Astrocyte (in vitro differentiated cells and primary cell): ENCODE results near the gene ADAP1. TPM values are rescaled to one million over a fixed set of nuclear protein-coding genes. Genes with fewer than 3 reads are reported as not detected.
A peak's percentile ranks its signal among the peaks of the same experiment; 100 is the strongest.

Experiments
- DNase-seq: peaks from one replicate; pipeline ENCODE4 v3.0.0-alpha.2; 2010; ENCODE audit warnings: low read depth
- FAIRE-seq: peaks from 2 replicates; lab custom pipeline; 2011; peaks lifted over from hg19 to GRCh38; lab: Jason Lieb, UNC
- H2AFZ ChIP-seq: 2 replicates; pipeline ENCODE4 v1.6.0; 2012; ENCODE audit warnings: low read depth, low read length, inconsistent platforms
- H3K27ac ChIP-seq: 2 replicates; pipeline ENCODE4 v1.5.1; 2011; ENCODE audit warnings: low read depth, low read length, inconsistent platforms
- H3K27me3 ChIP-seq: 2 replicates; pipeline ENCODE4 v1.6.0; 2011; ENCODE audit warnings: low read length, inconsistent platforms; ENCODE audit not compliant: insufficient read depth
- H3K36me3 ChIP-seq: 2 replicates; pipeline ENCODE4 v1.5.1; 2011; ENCODE audit warnings: low read length, inconsistent platforms; ENCODE audit not compliant: insufficient read depth
- H3K4me1 ChIP-seq: 2 replicates; pipeline ENCODE4 v1.5.1; 2011; ENCODE audit warnings: low read length, inconsistent platforms; ENCODE audit not compliant: insufficient read depth
- H3K4me2 ChIP-seq: 2 replicates; pipeline ENCODE4 v1.6.0; 2012; ENCODE audit warnings: low read length, inconsistent platforms
- H3K4me3 ChIP-seq: 2 replicates; pipeline ENCODE4 v1.5.1; 2011; ENCODE audit warnings: low read depth, mild to moderate bottlenecking, low read length, inconsistent platforms; ENCODE audit not compliant: insufficient read depth
- H3K79me2 ChIP-seq: 2 replicates; pipeline ENCODE4 v1.6.0; 2012; ENCODE audit warnings: mild to moderate bottlenecking, low read length, inconsistent platforms; ENCODE audit not compliant: insufficient read depth
- H3K9ac ChIP-seq: 2 replicates; pipeline ENCODE4 v1.6.0; 2012; ENCODE audit warnings: mild to moderate bottlenecking, low read length, inconsistent platforms
- H3K9me3 ChIP-seq: 2 replicates; pipeline ENCODE4 v1.5.1; 2012; ENCODE audit warnings: low read depth, mild to moderate bottlenecking, low read length, inconsistent platforms; ENCODE audit not compliant: insufficient read depth
- H4K20me1 ChIP-seq: 2 replicates; pipeline ENCODE4 v1.6.0; 2012; ENCODE audit warnings: low read length, inconsistent platforms; ENCODE audit not compliant: insufficient read depth
- H3K27ac Mint-ChIP-seq: one replicate; pipeline ENCODE4 v1.8.0; 2021; ENCODE audit warnings: mild to moderate bottlenecking, mixed read lengths; ENCODE audit not compliant: unreplicated experiment
- H3K27me3 Mint-ChIP-seq: one replicate; pipeline ENCODE4 v1.8.0; 2021; ENCODE audit warnings: low read depth, mixed read lengths; ENCODE audit not compliant: unreplicated experiment
- H3K36me3 Mint-ChIP-seq: one replicate; pipeline ENCODE4 v1.8.0; 2021; ENCODE audit warnings: low read depth, mixed read lengths; ENCODE audit not compliant: unreplicated experiment
- H3K4me1 Mint-ChIP-seq: one replicate; pipeline ENCODE4 v1.8.0; 2021; ENCODE audit warnings: low read depth, mixed read lengths; ENCODE audit not compliant: unreplicated experiment
- H3K4me3 Mint-ChIP-seq: one replicate; pipeline ENCODE4 v1.8.0; 2021; ENCODE audit warnings: mild to moderate bottlenecking, moderate library complexity, mixed read lengths; ENCODE audit not compliant: unreplicated experiment
- H3K9me3 Mint-ChIP-seq: one replicate; pipeline ENCODE4 v1.8.0; 2021; ENCODE audit warnings: mild to moderate bottlenecking, mixed read lengths; ENCODE audit not compliant: unreplicated experiment
- EZH2 ChIP-seq: IDR thresholded peaks from 2 replicates; pipeline ENCODE4 v1.6.1; 2012; ENCODE audit warnings: mild to moderate bottlenecking, low read length, inconsistent platforms; ENCODE audit not compliant: insufficient read depth
- total RNA-seq: library from RNA; stranded (reverse); gene quantifications from 2 replicates; pipeline ENCODE4 v1.2.1, GENCODE V29; 2021
- TF ChIP-seq, protein P1 (sequence below): IDR thresholded peaks from 2 replicates; pipeline ENCODE4 v1.5.1; 2011; ENCODE audit warnings: low read depth, mild to moderate bottlenecking, inconsistent platforms, low read length, moderate library complexity; ENCODE audit not compliant: insufficient read depth

The ADAP1 gene
- total RNA-seq, 1 donor from 2014 or later = 4.8 TPM

GRCh38 chr7:894927-895450, 59.5 kb downstream of the ADAP1 start:
- Histone ChIP-seq H3K9ac (no peak overlapping the region), H3K4me3 (no peak overlapping the region), H3K27me3 (no peaks in the 10 kb centered on the region), H3K4me1 (no peaks in the 10 kb centered on the region), H3K9me3 (no peaks in the 10 kb centered on the region), H3K4me2 (no peak overlapping the region), H2AFZ (no peak overlapping the region), H3K27ac (no peak overlapping the region), H3K36me3 (no peaks in the 10 kb centered on the region), H4K20me1 (peaks cover 15% of the 10 kb centered on the region), H3K79me2 (no peaks in the 10 kb centered on the region)
- DNase-seq (no peak), FAIRE-seq (no peak)
- Mint-ChIP-seq H3K4me3 (no peak overlapping the region), H3K4me1 (no peaks in the 10 kb centered on the region), H3K27me3 (no peaks in the 10 kb centered on the region), H3K27ac (no peak overlapping the region), H3K36me3 (peaks cover 13% of the 10 kb centered on the region), H3K9me3 (no peaks in the 10 kb centered on the region)
- no peak for TF ChIP-seq EZH2
- TF ChIP-seq, protein P1, sequence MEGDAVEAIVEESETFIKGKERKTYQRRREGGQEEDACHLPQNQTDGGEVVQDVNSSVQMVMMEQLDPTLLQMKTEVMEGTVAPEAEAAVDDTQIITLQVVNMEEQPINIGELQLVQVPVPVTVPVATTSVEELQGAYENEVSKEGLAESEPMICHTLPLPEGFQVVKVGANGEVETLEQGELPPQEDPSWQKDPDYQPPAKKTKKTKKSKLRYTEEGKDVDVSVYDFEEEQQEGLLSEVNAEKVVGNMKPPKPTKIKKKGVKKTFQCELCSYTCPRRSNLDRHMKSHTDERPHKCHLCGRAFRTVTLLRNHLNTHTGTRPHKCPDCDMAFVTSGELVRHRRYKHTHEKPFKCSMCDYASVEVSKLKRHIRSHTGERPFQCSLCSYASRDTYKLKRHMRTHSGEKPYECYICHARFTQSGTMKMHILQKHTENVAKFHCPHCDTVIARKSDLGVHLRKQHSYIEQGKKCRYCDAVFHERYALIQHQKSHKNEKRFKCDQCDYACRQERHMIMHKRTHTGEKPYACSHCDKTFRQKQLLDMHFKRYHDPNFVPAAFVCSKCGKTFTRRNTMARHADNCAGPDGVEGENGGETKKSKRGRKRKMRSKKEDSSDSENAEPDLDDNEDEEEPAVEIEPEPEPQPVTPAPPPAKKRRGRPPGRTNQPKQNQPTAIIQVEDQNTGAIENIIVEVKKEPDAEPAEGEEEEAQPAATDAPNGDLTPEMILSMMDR = no peak

DNA sequence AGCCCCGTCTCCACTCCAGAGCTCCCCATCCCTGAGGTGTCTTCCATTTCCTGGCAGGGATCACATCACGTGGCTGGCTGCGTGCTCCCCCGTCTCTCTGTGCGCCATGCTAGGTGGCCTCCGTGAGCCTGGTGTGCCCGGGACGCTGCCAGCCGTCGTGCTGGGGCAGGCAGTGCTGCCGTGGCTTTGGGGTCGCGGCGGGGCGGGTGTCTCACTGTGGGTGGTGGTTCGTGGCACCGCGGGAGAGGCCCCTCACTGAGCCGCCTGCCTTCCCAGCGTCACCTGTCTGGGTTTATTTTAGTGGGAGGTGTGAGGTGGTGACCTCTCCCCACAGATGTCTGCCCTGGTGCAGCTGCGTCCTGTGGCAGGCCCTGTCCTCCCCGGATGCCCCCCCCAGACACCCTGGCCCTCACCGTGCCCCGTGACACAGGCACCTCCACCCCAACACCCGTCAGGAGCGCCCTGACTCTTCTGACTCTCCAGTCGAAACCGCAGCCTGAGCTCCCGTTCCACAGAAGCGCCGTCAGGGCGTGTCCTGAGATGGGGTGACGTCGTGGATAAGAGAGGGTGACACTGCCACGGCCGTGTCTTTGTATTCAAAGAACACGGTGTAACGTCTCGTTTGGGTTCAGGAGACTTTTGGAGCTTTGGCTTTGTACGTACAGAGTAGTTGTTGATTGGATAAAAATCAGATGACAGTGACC, 60.2 kb downstream of the ADAP1 start:
- Mint-ChIP-seq H3K4me1 (no peaks in the 10 kb centered on the region), H3K27me3 (no peaks in the 10 kb centered on the region), H3K36me3 (peaks cover 13% of the 10 kb centered on the region), H3K4me3 (no peak overlapping the region), H3K9me3 (no peaks in the 10 kb centered on the region), H3K27ac (no peak overlapping the region)
- Histone ChIP-seq H3K9me3 (no peaks in the 10 kb centered on the region), H3K27me3 (no peaks in the 10 kb centered on the region), H4K20me1 (peaks cover 16% of the 10 kb centered on the region), H2AFZ (no peak overlapping the region), H3K79me2 (no peaks in the 10 kb centered on the region), H3K4me1 (no peaks in the 10 kb centered on the region), H3K27ac (no peak overlapping the region), H3K9ac (no peak overlapping the region), H3K4me2 (no peak overlapping the region), H3K36me3 (no peaks in the 10 kb centered on the region), H3K4me3 (no peak overlapping the region)
- DNase-seq (no peak), FAIRE-seq (no peak)
- TF ChIP-seq, protein P1 = no peak
- TF ChIP-seq EZH2 = no peak

DNA sequence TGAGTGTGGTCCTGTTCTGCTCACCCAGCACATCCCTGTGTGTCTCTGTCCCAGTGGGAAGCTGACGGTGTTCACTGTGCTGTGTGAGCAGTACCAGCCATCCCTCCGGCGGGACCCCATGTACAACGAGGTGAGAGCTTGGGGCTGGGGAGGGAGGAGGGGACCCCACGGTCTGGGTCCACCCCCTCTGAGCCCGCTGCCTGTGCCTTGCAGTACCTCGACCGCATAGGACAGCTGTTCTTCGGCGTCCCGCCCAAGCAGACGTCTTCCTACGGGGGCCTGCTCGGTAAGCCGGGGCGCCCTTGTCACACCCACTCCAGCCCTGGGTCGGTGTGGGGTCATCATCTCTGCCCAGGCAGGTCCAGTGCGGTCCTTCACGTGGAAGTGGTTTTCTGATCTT, 60.8 kb downstream of the ADAP1 start:
- Histone ChIP-seq H3K4me2 (no peak overlapping the region), H3K4me1 (no peaks in the 10 kb centered on the region), H2AFZ (no peak overlapping the region), H3K9ac (no peak overlapping the region), H3K36me3 (no peaks in the 10 kb centered on the region), H3K27me3 (no peaks in the 10 kb centered on the region), H3K4me3 (no peak overlapping the region), H3K27ac (no peak overlapping the region), H4K20me1 (peaks cover 22% of the 10 kb centered on the region), H3K79me2 (peaks cover 3% of the 10 kb centered on the region), H3K9me3 (no peaks in the 10 kb centered on the region)
- no peaks in the 10 kb centered on the region for H3K27me3 Mint-ChIP-seq
- FAIRE-seq = no peak
- H3K4me1 Mint-ChIP-seq = no peaks in the 10 kb centered on the region
- H3K4me3 Mint-ChIP-seq = no peak overlapping the region
- no peaks in the 10 kb centered on the region for H3K9me3 Mint-ChIP-seq
- TF ChIP-seq, protein P1 = no peak
- TF ChIP-seq EZH2 = no peak
- peak overlapping the region; percentile 26 for H3K27ac Mint-ChIP-seq
- peaks cover 13% of the 10 kb centered on the region for H3K36me3 Mint-ChIP-seq
- DNase-seq = no peak
